ENCODE data around the gene ABCG4.

DNA sequence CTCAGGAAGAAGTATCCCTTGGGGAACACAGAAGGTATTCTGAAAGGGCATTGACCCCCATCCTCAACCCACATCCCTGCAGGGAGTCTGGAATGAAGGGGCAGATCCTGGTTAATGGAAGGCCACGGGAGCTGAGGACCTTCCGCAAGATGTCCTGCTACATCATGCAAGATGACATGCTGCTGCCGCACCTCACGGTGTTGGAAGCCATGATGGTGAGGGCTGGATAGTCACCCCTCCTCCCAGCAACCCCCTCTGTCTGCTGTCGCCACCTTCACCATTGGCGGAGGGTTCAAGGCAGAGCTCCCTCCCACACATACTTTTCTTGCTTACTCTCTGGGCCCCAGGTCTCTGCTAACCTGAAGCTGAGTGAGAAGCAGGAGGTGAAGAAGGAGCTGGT is 5.3 kb downstream of the ABCG4 start:
- TF ChIP-seq, protein P1, sequence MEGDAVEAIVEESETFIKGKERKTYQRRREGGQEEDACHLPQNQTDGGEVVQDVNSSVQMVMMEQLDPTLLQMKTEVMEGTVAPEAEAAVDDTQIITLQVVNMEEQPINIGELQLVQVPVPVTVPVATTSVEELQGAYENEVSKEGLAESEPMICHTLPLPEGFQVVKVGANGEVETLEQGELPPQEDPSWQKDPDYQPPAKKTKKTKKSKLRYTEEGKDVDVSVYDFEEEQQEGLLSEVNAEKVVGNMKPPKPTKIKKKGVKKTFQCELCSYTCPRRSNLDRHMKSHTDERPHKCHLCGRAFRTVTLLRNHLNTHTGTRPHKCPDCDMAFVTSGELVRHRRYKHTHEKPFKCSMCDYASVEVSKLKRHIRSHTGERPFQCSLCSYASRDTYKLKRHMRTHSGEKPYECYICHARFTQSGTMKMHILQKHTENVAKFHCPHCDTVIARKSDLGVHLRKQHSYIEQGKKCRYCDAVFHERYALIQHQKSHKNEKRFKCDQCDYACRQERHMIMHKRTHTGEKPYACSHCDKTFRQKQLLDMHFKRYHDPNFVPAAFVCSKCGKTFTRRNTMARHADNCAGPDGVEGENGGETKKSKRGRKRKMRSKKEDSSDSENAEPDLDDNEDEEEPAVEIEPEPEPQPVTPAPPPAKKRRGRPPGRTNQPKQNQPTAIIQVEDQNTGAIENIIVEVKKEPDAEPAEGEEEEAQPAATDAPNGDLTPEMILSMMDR (conservative IDR thresholded peaks at IDR 0.05) = no peak
- no peak for TF ChIP-seq ZFX (IDR thresholded peaks at IDR 0.05)
